Stromal cell of bone marrow (primary cell): ENCODE results near the gene IL15RA.
"Not testable (repeated sequence)": the region's sequence is repeated elsewhere in the genome, so short reads cannot be mapped to it uniquely, and the experiment has no call there.

ENCODE experiments used
- DNase-seq: peaks from one replicate; pipeline ENCODE4 v3.0.0-alpha.2; 2012; ENCODE audit warnings: low read depth

IL15RA gene

GRCh38 chr10:5968681-5969453, 8.5 kb downstream of the IL15RA start:
- no peak for DNase-seq

DNA sequence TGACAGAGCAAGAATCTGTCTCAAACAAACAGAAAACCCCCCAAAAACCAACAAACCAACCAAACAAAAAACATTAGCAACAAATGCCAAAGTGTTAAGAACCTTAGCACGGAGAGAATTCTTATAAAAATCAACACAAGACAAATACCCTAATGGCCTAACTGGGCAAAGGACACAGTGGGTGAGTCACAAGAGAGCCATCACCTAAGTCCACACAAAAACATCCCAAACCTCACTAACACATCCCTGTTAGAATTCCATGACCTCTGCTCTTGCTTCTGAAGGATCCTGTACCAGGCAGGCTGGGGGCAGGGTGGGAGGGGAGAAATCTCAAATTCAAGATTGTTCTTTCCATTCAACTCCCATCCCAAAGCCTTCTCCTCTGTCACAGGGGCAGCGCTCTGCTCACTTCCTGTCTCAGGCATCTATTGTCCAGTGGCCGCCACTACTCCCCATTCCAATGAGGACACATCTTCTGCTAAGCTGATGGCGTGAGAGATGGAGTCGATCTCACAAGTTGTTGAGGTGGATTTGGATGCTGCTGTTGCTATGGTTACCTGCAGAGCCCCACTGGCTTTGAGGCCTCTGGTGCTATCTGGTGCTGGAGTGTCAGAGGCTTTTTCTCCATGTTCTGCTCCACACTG, 9.2 kb downstream of the IL15RA start:
- DNase-seq = no peak

DNA sequence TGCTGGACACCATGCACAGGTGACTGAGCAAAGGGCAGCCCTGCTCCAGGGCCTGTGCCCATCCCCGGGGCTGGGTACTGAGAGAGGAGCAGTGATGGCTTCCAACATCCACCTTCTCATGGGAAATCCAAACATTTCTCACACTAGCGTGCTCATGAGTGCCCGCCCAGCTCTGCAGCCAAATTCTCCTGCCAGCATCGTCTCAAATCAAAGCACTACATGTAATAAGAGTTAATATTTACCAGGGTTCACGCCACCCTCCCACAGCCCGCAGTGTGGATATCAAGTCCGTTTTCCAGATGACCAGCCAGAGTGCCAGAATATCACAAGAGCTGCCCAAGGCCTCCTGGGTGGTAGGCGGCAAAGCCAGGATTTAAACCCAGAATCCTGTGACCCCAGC, 12.1 kb downstream of the IL15RA start:
- DNase-seq = no peak

GRCh38 chr10:5964736-5965135, 12.6 kb downstream of the IL15RA start:
- no peak for DNase-seq

DNA sequence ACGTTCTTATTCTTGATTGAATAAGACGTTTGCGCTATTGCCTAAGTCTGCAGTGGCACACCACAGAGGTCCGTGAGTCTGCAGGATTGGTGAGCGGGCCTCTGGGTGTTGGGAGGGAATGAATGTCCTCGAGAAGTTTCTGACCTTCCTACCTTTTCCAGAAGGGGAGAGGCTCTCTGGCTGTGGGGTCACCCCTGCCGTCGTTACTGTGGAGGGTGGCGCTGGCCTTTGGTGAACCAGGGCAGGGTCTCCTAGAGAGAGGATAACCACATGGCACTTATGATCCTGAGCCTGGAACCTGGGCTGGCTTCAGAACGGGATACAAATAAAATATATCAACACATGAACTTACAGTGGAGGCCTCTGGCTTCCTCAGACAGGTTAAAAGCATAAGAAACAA, 13.8 kb downstream of the IL15RA start:
- DNase-seq = no peak

DNA sequence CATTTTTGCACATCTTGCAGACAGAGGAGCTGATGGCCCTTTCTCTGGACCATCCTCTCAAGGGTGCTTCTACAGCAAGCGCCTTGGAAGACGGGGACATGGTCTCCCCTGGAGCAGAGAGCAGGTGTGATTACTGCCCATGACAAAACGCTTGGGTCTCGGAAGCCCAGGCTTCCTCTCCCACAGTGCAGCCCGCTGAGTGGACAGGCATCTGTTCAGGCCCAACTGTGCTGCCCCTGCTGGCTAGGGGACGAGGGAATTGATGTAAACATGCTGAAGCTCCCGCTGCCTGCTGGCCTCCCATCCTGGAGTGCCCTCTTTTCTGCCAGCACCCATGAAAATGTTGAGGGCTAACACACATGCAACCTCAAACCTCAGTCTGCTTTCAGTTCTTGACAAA, 14.3 kb downstream of the IL15RA start:
- DNase-seq = no peak

GRCh38 chr10:5962358-5962940, 14.9 kb downstream of the IL15RA start:
- DNase-seq = not testable (repeated sequence)

DNA sequence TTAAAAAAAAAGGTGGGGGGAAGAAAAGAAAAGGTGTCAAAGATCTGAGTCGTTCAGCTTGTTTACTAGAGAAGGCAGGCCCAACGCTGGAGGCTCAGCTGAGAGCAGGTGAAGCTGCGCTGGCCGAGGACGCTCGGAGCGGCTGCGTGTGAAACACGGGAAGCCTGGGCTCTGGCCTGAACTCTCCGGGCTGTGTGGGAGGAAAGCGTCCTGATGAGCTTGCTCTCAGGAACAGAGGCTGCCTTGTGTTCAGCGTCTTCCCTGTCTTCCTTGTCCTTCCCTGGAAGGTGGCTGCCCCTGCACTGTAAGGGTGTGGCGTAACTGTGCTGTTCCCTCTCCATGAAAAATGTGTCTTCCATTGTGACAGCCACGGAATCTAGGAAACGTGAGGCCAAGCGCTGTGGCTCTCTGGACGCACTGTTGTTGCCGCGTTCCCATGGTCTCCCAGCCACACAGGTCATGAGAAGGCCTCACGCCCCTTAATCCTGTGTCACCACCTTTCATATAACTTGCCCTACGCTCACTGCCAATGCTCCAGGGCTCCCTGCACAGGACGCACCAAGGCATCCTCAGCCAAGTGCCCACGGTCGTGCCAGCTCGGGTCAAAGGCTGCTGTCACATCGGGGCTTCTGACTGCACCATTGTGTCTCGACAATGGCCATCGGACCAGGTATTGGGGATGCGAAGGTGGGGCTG, 15.8 kb downstream of the IL15RA start:
- no peak for DNase-seq

- not testable (repeated sequence) for DNase-seq
Measured at GRCh38 chr10:5960973-5961275, 16.4 kb downstream of the IL15RA start.

DNA sequence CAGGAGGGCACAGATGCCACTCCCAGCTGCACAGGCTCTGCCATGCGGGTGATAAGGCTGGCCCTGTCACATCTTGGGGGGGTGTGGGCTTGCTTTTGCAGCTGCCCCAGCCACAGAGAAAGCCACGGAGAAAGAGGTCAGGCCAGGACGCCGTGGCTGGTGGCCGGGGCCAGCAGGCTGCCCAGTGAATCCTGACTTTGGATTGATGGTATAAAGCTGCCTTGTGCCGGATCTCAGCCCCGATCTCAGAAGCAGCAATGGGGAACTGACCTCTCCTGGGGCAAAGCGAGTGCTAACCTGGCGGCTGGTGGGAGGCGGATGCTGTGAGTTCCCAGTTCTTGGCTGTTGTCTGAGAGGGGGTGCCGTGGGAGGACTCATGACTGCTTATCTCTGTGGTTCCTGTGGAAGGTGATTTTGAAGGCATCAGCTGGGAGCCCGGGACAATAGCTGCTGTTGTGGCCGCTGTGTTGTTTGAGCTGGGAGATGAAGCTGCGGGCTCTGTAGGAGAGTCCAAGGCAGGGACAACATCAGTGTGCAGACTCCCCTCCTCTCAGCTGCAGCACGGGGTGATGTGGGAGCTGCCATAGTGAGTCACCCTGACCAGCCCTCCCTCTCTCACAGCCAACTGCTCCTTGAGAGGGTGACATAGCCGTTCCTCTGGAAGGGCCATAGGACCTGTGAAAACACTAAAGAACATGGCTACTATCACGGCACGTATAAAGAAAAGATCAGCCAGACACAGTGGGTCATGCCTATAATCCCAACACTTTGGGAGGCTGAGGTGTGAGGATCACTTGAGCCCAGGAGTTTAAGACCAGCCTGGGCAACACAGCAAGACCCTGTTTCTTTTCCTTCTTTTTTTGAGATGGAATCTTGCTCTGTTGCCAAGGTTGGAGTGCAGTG, 17.0 kb downstream of the IL15RA start:
- no peak for DNase-seq

- DNase-seq = no peak
Measured at GRCh38 chr10:5959581-5960069, 17.7 kb downstream of the IL15RA start.

GRCh38 chr10:5959142-5959541, 18.2 kb downstream of the IL15RA start:
- DNase-seq = no peak

DNA sequence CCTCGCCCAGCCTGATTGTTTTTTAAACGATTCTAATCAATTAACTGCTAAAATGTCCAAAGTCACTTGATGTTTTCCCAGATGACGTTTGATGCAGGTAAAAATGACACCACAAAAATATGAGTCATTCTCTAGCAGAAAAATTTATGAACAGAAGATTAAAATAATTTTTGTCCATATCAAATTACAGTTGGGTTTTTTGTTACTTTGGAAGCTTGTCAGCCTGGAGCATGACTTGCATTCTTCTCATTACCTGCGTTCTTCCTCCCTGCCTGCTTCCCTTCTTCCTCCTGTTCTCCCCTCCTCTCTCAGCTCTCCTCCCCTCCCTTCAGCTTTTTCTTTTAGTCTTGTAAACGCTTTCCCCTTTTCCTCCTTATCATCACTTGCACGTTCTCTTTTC, 18.7 kb downstream of the IL15RA start:
- no peak for DNase-seq

- DNase-seq = no peak
Measured at GRCh38 chr10:5958077-5958476, 19.3 kb downstream of the IL15RA start.

GRCh38 chr10:5956146-5956936, 21.0 kb downstream of the IL15RA start:
- DNase-seq = no peak

- DNase-seq = no peak
Measured at GRCh38 chr10:5953676-5954075, 23.7 kb downstream of the IL15RA start.

GRCh38 chr10:5952731-5953385, 24.5 kb downstream of the IL15RA start:
- no peak for DNase-seq

DNA sequence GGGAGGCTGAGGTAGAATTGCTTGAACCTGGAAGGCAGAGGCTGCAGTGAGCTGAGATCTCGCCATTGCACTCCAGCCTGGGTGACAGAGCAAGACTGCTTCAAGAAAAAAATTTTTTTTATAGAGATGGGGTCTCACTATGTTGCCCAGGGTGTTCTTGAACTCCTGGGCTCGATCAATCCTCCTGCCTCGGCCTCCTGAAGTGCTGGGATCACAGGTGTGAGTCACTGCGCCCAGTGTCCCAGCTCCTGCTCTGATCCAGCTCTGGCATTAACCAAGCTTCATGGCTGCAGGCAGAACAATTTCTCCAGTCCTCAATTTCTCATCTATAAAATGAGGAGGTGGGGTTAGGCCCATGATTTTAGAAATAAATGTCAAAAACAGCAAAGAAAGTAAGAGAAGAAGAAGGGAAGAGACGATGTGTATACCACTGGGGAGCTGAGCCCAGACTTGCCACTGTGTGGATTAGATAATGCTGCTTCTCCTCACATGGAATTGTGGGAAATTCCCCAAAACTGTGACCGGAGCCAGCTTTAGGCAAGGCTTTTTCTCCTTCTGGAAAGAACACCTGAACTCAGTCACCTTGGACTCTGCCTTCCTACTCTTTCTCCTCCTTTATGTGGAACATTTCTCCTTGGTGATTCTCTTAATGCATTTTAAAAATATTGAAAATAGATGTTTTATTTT, 25.5 kb downstream of the IL15RA start:
- no peak for DNase-seq

DNA sequence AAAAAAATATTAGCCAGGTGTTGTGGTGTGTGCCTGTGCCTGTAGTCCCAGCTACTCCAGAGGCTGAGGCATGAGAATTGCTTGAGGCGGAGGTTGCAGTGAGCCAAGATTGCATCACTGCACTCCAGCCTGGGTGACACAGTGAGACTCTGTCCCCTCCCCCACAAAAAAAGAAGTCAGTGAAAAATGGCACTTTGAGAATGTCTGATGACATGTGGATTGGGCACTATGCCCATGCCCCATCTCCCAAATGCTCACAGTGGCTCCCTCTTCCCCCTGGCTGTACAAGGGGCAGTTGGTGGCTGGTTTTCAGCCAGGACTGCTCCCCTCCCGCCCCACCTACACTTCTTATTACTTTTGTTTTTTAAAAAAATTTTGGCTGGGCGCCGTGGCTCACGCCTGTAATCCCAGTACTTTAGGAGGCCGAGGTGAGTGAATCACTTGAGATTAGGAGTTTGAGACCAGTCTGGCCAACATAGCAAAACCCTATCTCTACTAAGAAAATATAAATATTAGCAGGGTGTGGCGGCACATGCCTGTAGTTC, 26.1 kb downstream of the IL15RA start:
- no peak for DNase-seq
